MCF 10A (cell line): ENCODE data around the gene HAUS7. TPM values are rescaled to one million over a fixed set of nuclear protein-coding genes. Genes with fewer than 3 reads are reported as not detected.
"Not testable (repeated sequence)": the region's sequence is repeated elsewhere in the genome, so short reads cannot be mapped to it uniquely, and the experiment has no call there.

ENCODE experiments used
- BruUV-seq: library from RNA; stranded (reverse); fragments of 400-500 nt; replicated peaks from 2 replicates; lab custom pipeline; 2021; lab: Mats Ljungman, UMichigan
- CTCF ChIA-PET: fragments of 300-600 bp; sonication (Branson Sonifier 250); formaldehyde crosslinking; extraction: SDS; loops from one replicate; lab custom pipeline; 2021; ENCODE audit warnings: antibody characterized with exemption, inconsistent platforms; lab: Yijun Ruan, JAX
- POLR2A ChIA-PET: fragments of 300-600, 350-650 bp; sonication (Branson Sonifier 250); formaldehyde crosslinking; extraction: SDS; loops from one replicate; lab custom pipeline; 2020; ENCODE audit warnings: antibody characterized with exemption, inconsistent platforms; lab: Yijun Ruan, JAX
- DNase-seq: peaks from one replicate; pipeline ENCODE4 v3.0.0-alpha.2; 2018; ENCODE audit not compliant: unreplicated experiment
- H3K27ac Mint-ChIP-seq: one replicate; pipeline ENCODE4 v1.8.0; 2022; ENCODE audit warnings: mild to moderate bottlenecking, low read depth, mixed read lengths; ENCODE audit not compliant: unreplicated experiment
- H3K27me3 Mint-ChIP-seq: one replicate; pipeline ENCODE4 v1.8.0; 2022; ENCODE audit warnings: mixed read lengths; ENCODE audit not compliant: insufficient read depth, unreplicated experiment
- H3K36me3 Mint-ChIP-seq: one replicate; pipeline ENCODE4 v1.8.0; 2022; ENCODE audit warnings: mild to moderate bottlenecking, moderate library complexity, mixed read lengths; ENCODE audit not compliant: insufficient read depth, unreplicated experiment
- H3K4me1 Mint-ChIP-seq: one replicate; pipeline ENCODE4 v1.8.0; 2022; ENCODE audit warnings: mixed read lengths; ENCODE audit not compliant: insufficient read depth, unreplicated experiment
- H3K4me3 Mint-ChIP-seq: one replicate; pipeline ENCODE4 v1.8.0; 2022; ENCODE audit warnings: mild to moderate bottlenecking, moderate library complexity, mixed read lengths; ENCODE audit not compliant: unreplicated experiment
- H3K9me3 Mint-ChIP-seq: one replicate; pipeline ENCODE4 v1.8.0; 2022; ENCODE audit warnings: mixed read lengths; ENCODE audit not compliant: unreplicated experiment
- intact Hi-C: fragments of 100-400 bp; cut with micrococcal nuclease; formaldehyde crosslinking; loops from 2 replicates; pipeline ENCODE4 v1.14.1; 2022
- total RNA-seq: library from RNA; stranded (reverse); gene quantifications from 2 replicates; pipeline ENCODE4 v1.2.3, GENCODE V29; 2022
- TF ChIP-seq, protein P1 (sequence below): fragments of 200-600 bp; IDR thresholded peaks from one replicate; pipeline ENCODE4 v1.8.0; 2022; ENCODE audit warnings: antibody characterized with exemption, mild to moderate bottlenecking; ENCODE audit not compliant: unreplicated experiment

HAUS7 gene
- total RNA-seq, 1 experiment from 2014 or later, result 19.4 TPM

DNA sequence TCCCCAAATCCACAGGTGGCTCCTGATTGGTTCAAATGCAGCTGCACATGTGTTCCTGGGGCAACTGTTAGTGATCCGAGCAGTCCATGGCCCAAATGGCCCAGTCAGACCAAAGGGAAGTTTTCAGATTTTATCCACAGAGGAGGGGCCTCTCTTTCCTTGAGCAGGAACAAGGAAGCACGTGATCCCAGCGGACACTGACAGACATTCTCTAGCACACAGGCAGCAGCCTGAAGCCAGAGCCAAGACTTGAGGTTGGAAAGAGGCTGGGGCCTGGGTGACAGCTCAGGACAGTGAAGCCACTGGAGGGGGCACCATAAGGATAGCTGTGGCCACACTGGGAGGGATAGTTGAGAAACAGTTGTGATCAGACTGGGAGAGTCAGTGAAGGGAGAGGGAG lies 62.6 kb downstream of the HAUS7 start:
- TF ChIP-seq, protein P1, sequence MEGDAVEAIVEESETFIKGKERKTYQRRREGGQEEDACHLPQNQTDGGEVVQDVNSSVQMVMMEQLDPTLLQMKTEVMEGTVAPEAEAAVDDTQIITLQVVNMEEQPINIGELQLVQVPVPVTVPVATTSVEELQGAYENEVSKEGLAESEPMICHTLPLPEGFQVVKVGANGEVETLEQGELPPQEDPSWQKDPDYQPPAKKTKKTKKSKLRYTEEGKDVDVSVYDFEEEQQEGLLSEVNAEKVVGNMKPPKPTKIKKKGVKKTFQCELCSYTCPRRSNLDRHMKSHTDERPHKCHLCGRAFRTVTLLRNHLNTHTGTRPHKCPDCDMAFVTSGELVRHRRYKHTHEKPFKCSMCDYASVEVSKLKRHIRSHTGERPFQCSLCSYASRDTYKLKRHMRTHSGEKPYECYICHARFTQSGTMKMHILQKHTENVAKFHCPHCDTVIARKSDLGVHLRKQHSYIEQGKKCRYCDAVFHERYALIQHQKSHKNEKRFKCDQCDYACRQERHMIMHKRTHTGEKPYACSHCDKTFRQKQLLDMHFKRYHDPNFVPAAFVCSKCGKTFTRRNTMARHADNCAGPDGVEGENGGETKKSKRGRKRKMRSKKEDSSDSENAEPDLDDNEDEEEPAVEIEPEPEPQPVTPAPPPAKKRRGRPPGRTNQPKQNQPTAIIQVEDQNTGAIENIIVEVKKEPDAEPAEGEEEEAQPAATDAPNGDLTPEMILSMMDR, result no peak
- H3K9me3 Mint-ChIP-seq, result no peaks in the 10 kb centered on the region
- POLR2A ChIA-PET, result no interaction called here
- no TSS peak for BruUV-seq
- H3K4me1 Mint-ChIP-seq, result no peaks in the 10 kb centered on the region
- H3K36me3 Mint-ChIP-seq, result no peaks in the 10 kb centered on the region
- peaks cover 59% of the 10 kb centered on the region for H3K27me3 Mint-ChIP-seq
- intact Hi-C loops, result no loop called here
- no peak for DNase-seq
- no peak overlapping the region for H3K27ac Mint-ChIP-seq
- CTCF ChIA-PET, result no interaction called here
- no peak overlapping the region for H3K4me3 Mint-ChIP-seq

DNA sequence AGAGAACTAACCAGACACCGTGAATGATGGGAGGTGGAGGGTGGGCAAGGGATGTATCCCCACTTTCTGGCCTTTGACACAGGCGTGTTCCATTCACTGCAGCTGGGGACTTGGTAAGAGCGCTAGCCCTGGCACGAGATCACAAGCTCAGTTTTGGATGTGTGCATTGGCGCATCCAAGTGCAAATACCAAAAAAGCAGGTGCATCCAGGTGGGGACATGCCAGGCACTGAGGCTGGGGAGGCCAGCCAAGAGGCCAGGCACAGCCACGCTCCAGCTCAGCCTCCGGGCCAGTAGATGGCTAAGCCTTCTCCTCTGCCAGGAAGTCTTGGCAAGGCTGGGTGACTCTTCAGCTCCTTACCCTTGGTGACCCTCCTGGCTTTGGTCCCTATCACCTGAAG lies 63.5 kb downstream of the HAUS7 start:
- POLR2A ChIA-PET, result no interaction called here
- Mint-ChIP-seq H3K4me3 (no peak overlapping the region), H3K27me3 (peaks cover 58% of the 10 kb centered on the region), H3K36me3 (no peaks in the 10 kb centered on the region), H3K4me1 (no peaks in the 10 kb centered on the region), H3K9me3 (no peaks in the 10 kb centered on the region), H3K27ac (no peak overlapping the region)
- TF ChIP-seq, protein P1, result no peak
- CTCF ChIA-PET, result no interaction called here
- no peak for DNase-seq
- intact Hi-C loops, result no loop called here
- no TSS peak for BruUV-seq

DNA sequence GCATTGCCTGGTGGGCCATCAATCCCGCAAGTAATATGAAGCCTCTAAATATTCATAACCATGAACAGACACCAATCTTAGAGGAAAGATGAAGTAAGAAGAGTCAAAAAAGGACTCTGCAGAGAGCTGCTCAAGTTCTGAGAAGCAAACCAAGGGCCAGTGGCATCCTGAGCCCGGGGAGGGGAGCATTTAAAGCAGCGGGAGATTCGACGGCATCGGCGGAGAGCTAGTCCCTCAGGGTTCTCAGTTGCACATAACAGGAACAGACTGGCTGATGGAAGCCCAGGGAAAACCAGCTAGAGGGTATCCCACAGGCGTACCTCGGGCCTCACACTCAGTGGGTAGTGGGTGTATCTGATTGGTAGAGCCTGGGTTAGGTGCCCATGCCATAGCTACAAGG lies 64.4 kb downstream of the HAUS7 start:
- no peak overlapping the region for H3K4me3 Mint-ChIP-seq
- no peaks in the 10 kb centered on the region for H3K36me3 Mint-ChIP-seq
- TF ChIP-seq, protein P1, result no peak
- peaks cover 49% of the 10 kb centered on the region for H3K27me3 Mint-ChIP-seq
- intact Hi-C loops, result no loop called here
- no peaks in the 10 kb centered on the region for H3K4me1 Mint-ChIP-seq
- H3K27ac Mint-ChIP-seq, result no peak overlapping the region
- no TSS peak for BruUV-seq
- POLR2A ChIA-PET, result no interaction called here
- H3K9me3 Mint-ChIP-seq, result no peaks in the 10 kb centered on the region
- CTCF ChIA-PET, result interaction anchor here (0.6 to 0.9 kb wide), 3 partner anchors 101 to 464 kb away, joined by 3 to 4 read pairs (median 4); no protein-coding TSS in a partner anchor
- DNase-seq, result no peak

DNA sequence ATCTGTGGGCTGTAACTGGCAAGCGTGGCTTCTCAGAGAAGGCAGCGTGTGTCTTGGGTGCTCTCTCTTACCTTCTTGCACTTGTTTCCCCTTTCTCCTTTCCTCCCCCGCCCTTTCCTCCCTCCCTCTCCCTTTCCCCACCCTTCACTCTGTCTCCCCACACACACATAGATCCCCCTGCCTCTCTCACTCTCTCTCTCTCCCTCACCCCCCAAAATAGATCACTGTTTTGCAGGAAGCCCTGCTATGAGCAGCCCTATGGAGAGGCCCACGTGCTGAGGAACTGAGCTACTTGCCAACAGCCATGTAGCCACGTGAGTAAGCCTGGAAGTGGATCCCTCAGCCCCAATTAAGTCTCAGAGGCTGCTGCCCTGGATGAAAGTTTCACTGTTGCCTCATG lies 65.0 kb downstream of the HAUS7 start:
- intact Hi-C loops, result no loop called here
- TF ChIP-seq, protein P1, result no peak
- Mint-ChIP-seq H3K36me3 (no peaks in the 10 kb centered on the region), H3K4me3 (no peak overlapping the region), H3K27ac (no peak overlapping the region), H3K9me3 (no peaks in the 10 kb centered on the region), H3K4me1 (no peaks in the 10 kb centered on the region), H3K27me3 (peaks cover 43% of the 10 kb centered on the region)
- BruUV-seq, result no TSS peak
- CTCF ChIA-PET, result interaction anchor here (0.6 to 0.9 kb wide), 3 partner anchors 102 to 464 kb away, joined by 3 to 4 read pairs (median 4); no protein-coding TSS in a partner anchor
- POLR2A ChIA-PET, result no interaction called here
- no peak for DNase-seq

DNA sequence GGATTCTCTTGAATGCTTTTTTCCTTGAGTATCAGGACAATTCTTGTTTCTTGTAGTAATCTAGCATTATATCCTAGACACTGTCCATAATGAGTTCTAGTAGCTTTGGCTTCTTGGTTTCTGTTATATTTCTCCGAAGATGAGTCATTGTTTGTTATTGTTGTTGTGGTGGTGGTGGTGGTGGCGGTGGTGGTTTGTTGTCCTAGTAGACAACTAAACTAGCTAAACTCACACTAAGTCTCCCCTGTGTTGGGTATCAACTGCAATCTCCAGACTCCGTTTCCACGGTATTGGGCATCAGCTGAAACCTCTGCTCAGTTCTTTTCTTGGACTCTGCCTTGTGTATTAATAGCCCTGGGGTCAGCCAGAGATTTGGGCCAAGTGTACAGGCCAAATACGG lies 66.0 kb downstream of the HAUS7 start:
- H3K4me3 Mint-ChIP-seq, H3K36me3 Mint-ChIP-seq, H3K9me3 Mint-ChIP-seq, DNase-seq, intact Hi-C loops, H3K4me1 Mint-ChIP-seq, BruUV-seq, CTCF ChIA-PET, POLR2A ChIA-PET, H3K27ac Mint-ChIP-seq: not testable (repeated sequence)
- peaks cover 42% of the 10 kb centered on the region for H3K27me3 Mint-ChIP-seq
